GM19397 (cell line): ENCODE results near the gene HNRNPA2B1.
"Not testable (repeated sequence)": the region's sequence is repeated elsewhere in the genome, so short reads cannot be mapped to it uniquely, and the experiment has no call there.

Experiments
- ATAC-seq: cut with Tn5 transposase; IDR thresholded peaks from one replicate; pipeline ENCODE4 v1.9.1; 2021; ENCODE audit warnings: mild to moderate bottlenecking, moderate library complexity; ENCODE audit not compliant: unreplicated experiment

HNRNPA2B1 gene

DNA sequence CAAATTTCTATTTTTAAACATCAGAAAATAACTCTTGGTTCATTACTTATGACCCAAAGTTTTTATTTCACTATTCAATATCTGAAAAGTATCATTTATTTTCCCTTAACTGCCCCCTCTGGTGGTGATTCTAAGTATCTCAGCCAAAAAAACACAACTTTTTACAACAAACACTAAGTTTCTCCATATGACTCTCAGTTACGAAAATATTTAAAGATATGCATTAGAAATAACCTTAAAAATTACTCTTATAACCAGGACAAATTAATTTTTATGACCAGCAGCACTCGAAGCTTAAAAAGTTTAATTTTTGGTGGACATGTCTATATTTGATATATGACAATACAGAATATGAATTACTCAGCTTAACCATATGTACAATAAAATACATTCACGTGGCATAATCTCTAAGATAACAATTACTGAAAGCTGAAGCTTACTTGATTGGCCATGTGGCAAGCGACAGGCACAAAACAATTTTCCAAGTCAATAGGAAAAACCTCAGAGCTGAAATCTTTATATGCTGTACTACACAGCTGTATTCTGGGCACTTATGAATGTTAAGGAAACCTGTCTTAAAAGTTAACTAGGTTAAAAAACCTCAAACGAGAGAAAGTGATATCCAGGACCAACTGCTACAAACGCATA, 2.3 kb downstream of the HNRNPA2B1 start:
- no peak for ATAC-seq

- no peak for ATAC-seq
Observed at GRCh38 chr7:26197153-26198115, 3.1 kb downstream of the HNRNPA2B1 start.

DNA sequence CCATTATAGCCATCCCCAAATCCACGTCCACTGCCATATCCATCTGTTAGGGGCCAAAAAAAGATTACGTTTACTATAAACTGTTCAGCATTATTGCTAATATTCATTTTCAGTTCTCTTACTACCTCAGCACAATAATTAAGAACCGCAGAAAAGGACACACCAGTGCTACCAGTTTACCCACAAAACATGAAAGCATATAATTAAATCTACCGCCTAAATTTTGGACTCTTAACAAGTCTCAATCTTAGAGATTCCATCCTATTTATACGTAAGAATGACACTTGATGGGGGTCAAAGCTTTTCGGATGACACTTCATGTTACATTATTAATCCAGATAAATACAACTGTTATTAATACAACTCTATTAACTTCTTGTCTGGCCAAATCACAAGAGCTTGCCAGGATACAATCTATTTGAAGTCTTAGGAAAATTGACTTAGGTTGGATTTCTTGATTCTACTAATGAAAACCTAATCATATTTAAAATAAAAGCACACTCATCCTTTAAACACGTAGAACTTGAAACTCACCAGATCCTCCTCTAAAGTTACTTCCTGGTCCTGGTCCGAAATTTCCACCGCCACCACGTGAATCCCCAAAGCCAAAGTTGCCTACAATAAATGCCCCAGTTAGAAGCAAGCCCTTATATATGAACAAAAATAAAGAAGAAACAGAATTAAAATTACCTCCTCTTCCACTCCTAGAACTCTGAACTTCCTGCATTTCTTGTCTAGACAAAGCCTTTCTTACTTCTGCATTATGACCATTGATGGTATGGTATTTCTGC, 4.5 kb downstream of the HNRNPA2B1 start:
- ATAC-seq, result no peak

DNA sequence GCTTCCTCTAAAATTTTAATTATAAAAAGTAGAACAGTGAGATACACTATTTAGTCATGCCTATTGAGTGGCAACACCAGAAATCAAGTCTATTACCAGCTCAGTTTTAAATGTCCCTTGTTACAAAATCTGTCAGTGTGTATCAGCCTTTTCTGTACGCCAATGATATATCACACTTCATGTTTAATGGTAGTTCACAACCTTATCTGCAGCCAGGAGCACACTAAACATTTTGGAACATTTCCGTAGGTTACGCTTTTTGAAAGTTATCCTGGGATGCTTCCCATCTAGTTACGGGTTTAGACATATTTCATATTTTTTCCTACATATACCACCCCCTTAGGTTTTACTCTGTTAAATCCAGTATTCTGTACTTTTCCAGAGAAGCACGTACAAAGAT, 5.4 kb downstream of the HNRNPA2B1 start:
- ATAC-seq, result no peak

- not testable (repeated sequence) for ATAC-seq
Observed at GRCh38 chr7:26194764-26195163, 5.8 kb downstream of the HNRNPA2B1 start.

- no peak for ATAC-seq
Observed at GRCh38 chr7:26193432-26194207, 6.9 kb downstream of the HNRNPA2B1 start.

- ATAC-seq, result no peak
Observed at GRCh38 chr7:26192485-26193087, 8.0 kb downstream of the HNRNPA2B1 start.

GRCh38 chr7:26191974-26192479, 8.5 kb downstream of the HNRNPA2B1 start:
- ATAC-seq, result no peak

GRCh38 chr7:26191233-26191973, 9.1 kb downstream of the HNRNPA2B1 start:
- ATAC-seq, result no peak

- no peak for ATAC-seq
Observed at GRCh38 chr7:26190417-26190869, 10.1 kb downstream of the HNRNPA2B1 start.

- no peak for ATAC-seq
Observed at GRCh38 chr7:26189697-26190096, 10.8 kb downstream of the HNRNPA2B1 start.

DNA sequence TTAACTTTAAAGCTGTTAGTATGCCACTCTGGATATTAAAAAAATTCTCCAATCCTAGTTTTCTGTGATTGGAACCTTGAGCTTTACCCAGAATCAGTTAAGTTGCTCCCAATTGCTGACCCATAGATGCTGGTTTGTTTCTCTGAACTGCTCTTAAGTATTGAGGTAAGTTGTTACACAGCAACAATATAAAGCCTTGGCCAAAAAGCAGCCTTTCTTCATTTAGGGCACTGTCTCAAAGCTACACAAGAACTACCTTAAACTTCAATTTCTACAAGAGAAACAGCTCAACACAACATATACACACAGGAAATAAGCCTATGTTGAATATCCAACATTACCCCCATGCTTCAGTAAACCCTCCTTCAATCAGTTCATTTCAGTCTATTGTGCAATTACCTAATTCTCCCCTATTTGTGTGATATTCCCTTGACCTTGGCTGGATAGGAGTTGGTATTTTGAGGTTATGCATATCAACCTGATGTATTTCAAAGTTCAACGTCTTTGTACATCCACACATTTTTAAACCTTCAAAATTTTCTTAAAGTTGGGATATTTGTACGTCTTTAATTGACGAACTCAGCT, 11.5 kb downstream of the HNRNPA2B1 start:
- no peak for ATAC-seq

GRCh38 chr7:26188206-26188956, 12.2 kb downstream of the HNRNPA2B1 start:
- ATAC-seq, result no peak

DNA sequence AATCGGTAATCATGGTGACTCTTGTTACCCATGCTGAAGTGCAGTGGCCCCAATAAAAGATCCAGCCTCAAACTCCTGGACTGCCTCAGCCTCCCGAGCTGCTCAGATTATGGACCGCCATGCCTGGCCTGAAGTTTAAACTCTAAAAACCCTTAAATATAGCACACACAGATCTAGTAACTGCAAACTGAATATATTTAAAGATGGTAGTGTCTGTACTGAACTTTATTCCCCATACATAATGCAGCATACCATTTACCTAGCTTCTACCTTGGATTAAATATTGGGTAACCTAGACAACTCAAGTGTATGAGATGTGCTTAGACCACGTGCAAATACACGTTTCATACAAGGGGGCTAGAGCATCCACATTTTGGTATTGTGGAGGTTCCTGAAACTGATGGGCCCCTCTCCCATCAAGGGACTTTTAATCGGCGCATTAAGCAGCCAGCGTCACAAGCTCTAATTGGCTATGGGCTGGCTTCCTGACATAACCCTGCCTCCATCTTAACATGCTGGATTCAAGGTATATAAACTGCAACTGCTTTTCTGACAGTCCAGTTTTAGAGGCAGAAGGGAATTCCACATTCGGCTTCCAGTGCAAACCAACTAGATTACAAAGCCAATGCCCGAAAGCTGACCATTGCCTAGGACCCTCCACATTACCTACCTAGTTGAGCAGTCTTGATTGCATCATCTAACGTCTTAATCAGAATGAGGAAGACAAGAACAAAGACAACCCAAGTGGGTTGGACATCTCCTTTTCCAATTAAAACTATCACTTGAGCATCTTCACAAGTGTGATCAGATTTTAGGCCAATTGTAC, 13.0 kb downstream of the HNRNPA2B1 start:
- ATAC-seq, result no peak

GRCh38 chr7:26186364-26187311, 13.9 kb downstream of the HNRNPA2B1 start:
- no peak for ATAC-seq

GRCh38 chr7:26185844-26186180, 14.7 kb downstream of the HNRNPA2B1 start:
- ATAC-seq, result no peak
